NCI-H1105 (cell line): ENCODE measurements around the gene CHD1.

Experiments
- DNase-seq: peaks from one replicate; lab custom pipeline; 2025; lab: John Stamatoyannopoulos, UW

CHD1 gene

DNA sequence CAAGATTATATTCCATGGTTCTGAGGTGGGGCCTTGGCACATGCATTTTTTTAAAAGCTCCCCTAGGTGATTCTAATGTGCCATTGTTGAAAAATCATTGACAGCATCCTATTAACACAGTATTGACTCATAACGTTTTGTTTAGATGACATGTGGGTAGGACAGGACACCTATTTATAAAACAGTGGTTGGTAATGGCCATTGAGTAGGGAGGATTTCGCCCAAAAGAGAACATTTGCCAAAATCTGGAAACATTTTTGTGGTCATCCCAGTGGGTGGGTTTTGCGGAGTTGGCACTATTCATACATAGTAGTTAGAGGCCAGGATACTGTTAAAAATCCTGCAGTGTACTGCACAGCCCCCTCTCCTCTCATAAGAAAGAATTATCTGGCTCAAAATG lies 6.4 kb upstream of the CHD1 start:
- DNase-seq: no peak

DNA sequence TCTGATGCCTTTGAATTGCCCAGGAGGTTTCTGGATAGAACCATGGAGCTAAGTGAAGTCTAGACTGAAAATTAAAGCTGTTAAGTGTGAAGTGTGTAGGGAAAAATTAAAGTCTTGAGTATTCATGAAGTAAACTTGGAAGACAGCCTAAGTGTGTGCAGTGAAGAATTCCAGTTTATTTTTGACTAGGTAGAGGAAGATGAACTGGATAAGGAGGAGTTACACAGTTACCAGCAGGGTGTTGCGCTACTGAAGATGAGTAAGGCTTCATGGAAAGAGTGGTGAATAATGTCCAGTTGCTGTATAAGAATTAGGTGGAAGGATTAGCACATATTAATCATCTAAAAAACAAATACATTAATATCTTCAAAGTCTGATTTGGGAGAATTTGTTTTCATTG lies 5.7 kb upstream of the CHD1 start:
- DNase-seq: no peak

DNA sequence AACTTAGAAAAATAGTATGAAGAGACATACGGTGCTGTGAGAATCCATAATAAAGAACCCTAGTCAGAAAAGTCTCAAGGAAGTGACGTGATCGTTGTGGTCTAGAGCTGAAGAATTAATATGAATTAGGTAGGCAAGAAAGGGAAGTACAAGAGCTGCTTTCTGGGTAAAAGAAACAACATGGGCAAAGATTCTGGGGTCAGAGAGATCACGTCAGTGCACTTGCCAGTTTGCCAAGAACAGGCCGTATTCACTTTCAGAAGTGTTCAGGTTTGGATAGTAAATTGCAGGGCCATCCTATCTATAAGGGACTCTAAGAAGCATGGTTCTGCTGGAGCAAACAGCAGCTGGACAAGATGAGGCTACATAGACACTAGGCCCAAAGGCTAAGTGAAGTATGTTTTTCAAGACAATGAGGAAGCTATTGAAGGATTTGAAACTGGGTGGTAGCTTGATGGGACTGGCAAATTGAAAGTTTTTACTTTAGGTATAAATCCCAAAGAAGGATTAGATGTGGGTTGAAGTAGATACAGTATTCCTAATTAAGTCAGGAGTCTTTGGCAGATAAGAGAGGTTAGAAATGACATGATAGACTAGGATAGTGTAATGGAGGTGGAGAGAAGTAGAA lies 4.8 kb upstream of the CHD1 start:
- no peak for DNase-seq

DNA sequence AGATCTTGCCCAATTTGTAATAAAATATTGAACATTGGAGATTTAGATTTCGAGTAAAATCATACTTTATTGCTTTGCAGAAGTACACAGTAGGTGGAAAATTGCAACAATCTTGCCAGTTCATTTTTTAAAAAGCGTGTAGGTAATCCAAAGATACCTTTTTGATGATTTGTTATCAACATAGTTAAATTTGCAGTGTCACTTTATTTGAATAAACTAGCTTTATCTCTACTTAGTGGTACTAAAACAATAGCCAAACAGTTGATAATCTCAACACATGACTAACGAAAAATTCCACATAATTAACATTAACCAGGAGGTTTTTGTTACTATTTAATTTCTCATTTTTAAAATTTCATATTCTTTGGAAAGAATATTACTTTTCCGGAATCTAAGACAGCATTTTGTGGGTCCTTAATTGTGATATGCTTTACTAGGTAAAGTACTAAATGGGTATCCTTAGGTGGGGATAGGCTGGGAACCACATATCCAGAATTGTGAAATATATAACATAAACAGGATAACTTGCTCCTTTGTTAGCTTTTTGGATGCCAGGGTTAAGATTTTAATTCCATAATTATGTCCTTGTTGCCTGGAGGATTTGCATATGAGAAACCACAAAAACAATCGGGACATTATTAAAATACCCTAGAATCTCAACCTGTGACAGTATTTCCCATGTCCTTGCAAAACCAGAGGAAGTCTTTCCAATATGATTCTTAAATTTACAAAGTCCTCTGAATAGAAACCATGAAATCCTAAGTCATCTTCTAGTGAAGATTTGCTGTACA lies 2.4 kb upstream of the CHD1 start:
- DNase-seq: no peak

DNA sequence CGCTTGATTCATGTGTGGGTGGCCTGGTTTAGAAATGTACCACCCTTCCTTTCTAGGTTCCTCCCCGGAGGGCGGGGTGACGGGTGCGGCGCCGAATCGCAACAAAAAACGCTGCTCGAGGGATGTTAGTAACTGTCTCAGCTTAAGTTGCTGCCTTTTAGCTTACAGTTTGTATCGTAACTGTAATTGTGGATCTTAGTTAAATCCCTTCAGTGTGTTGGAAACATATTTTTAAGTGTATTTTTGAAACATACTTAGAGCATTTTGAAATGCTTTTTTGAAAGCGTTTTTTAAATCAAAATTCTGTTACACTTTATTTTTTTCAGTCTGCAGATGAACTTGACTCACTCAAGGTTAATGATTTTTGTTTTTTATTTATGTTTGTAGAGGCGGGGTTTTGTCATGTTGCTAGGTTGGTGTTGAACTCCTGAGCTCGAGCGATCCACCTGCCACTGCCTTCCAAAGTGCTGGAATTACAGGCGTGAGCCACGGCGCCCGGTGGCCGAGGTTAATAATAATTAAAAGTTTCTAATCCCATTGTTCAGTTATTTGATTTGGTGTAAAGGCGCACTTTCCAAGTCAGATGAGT lies 997 bp upstream of the CHD1 start:
- no peak for DNase-seq

DNA sequence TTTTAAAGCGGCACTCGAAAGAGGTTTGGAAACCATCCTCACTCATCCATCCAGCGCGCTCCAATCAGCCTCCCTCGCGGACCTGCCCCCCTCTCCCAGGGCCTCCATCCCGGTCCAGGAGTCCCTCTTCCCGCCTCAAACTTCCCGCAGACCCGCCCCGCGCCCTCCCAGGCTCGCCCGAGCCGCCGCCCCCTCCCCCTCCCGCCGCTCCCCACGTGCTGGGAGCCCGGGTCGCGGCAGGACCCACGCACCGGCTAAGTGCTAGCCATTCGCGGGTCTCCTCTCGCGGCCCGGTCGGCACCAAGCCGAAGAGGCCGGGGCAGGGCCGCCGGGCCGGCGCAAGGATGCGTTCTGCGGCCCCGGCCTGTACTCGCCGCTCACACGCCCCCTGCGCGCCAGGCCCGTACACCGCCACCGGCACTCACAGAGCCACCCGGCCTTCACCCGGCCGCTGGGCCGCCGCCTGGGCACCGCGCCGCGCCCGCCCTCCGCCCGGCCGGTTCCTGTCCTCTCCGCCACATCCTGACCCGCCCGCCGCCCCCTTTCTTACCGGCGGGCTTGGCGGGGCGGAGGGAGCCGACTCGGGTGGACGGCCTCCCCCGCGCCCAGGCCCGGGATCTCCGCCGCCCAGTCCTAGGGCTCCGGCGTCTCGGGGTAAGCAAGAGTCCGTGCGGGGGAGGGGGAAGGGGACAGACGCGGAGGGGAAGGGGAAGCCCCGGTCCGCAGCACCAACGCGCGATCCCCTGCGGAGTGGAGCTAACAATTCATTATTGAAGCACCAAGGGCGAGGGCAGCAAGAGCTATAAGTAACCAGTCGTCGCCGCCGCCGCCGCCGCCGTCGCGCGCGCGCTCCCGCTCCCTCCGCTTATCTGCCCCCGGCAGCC lies 576 bp downstream of the CHD1 start:
- peak; percentile 11 for DNase-seq

DNA sequence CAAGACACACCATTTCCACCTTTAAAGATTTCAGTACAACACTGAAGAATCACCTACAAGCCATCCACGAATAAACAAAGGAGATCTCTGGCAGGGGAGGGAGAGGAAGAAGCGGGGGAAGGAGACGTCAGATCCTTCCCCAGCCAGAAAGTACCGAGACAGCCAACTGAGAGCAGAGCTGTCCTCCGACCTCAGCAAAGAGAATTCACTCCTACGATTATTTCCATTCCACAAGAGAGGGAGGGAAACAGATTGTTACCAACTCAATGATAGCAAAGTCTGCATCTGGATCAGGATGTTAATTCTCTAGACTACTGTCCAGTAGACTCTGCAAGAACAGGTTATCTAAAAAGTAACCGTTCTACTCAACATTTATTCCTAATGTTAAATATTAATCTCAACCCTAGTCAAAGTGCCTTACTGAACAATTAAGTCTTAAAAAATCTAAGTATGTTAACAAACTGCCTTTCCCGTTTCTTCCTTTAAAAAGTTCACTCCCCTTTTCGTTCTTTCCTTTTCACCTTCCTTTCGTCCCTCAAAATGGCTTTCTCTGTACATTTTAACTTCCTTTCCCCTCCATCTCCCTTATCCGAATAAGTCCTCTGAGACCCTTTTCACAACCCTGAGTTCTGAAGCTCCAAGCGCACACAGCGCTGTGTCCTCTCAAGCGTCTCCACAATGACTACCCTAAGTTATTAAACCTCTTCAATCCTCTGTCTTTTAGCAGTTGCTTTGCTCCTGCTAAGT lies 1.4 kb downstream of the CHD1 start:
- no peak for DNase-seq

DNA sequence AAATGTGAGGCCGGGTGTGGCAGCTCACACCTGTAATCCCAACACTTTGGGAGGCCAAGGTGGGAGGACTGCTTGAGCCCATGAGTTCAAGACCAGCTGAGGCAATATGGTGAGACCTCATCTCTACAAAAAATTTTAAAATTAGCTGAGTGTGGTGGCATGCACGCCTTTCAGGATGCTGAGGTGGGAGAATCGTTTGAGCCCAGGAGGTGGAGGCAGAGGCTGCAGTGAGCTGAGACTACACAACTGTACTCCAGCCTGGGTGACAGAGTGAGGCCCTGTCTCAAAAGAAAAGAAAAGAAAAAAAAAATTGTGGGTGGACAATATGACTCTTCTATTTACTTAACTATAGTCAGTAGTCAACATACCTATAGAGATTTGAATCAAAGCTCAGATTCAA lies 4.8 kb downstream of the CHD1 start:
- no peak for DNase-seq

DNA sequence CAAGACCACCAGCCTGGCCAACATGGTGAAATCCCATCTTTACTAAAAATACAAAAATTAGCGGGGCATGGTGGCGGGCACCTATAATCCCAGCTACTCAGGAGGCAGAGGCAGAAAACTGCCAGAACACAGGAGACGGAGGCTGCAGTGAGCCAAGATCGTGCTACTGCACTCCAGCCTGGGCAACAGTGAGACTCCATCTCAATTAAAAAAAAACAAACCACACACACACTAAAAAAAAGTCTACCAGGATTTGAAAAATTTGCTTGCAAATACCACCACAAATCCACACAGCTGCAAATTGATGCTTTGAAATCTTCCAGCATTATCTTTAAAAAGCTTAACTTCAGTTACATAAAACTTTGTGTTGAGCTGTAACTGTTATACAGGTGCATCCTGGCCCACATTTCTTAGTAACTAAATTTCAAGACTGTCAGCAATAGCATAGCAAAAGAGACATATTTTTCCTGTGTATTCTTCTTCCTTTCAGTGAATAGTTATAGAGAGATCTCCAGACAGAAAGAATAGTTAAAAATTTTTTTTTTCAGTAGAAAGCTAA lies 6.8 kb downstream of the CHD1 start:
- no peak for DNase-seq

DNA sequence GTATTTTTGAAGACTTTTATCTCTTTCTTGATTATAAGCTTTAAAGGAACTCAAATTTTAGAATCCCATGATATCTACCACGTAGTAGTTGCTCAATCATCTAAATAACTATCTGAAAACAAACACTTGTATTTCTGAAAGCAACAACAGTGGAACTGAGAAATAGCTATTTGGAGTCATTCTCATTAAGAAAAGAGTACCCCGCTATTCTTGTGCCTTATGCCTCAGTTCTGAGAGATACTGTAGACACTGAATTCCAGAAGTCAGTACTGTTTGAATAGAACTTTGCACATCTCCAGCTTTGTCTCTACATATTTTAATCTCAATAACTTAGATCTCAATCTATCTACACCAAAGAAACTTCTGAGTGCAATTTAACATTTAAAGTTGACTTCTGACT lies 11.4 kb downstream of the CHD1 start:
- DNase-seq: no peak

DNA sequence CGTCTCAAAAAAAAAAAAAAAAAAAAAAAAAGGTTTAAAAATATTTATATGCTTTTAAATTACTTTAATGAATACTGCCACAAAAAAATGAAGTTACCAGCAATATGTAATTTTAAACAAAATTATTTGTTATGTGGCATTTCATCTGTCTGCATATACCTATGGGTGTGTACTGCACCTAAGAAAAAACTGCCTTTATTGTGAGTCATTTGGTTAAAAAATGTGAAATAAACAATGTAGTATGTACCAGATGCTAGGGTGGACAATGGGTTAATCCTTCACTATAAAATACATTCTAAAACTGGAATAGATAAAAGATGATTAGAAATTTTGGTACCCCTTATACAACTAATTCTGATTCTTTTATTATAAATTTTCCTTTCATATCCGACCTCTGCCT lies 12.3 kb downstream of the CHD1 start:
- DNase-seq: no peak

DNA sequence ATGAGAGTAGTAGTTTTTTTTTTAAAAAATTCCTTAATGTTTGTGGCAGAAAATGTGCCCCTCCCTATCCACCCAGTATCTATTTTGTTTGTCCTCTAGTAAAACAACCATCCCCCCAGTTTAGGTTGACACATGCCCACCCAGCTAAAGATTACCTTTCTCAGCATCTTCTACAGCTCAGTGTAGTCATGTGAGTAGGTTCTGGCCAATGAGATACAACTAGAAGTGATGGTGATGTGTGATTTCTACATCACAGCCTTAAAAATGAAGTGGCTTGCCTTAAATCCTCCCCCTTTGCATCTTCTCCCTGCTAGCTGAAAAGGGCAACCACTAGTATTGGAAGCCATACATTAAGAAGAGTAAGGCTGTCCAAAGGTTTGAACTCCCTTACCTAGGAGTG lies 14.9 kb downstream of the CHD1 start:
- DNase-seq: no peak

DNA sequence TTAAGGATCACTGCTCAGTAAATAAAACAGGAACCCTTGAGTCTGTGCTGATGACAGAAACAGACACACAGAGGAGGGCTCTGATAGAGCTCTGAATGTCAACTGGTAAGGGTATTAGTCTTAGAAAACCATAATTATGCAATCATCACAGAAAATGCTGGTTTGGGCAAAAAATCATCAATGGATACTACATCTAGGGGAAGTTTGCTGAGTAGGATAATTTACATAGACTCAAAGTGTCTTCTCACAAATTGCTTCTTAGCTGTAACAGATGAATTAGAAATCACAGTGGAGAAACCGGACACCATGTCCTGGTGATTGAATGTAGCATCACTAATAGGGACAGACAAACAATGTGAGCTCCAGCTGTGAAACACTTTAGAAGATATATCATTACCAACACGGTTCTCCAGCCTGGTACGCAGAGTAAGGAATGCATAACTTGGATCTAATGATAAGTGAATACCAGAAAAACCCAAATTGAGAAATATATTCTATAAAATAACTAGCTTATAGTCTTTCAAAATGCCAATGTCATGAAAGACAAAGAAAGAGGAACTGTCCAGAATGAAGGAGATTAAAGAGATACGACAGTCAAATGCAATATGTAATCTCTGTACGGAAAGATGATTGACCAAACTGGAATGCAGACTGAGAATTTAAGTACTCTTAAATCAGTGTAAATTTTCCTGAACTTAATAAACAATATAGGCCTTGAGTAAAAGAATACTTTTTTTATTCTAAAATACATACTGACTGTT lies 17.3 kb downstream of the CHD1 start:
- no peak for DNase-seq

DNA sequence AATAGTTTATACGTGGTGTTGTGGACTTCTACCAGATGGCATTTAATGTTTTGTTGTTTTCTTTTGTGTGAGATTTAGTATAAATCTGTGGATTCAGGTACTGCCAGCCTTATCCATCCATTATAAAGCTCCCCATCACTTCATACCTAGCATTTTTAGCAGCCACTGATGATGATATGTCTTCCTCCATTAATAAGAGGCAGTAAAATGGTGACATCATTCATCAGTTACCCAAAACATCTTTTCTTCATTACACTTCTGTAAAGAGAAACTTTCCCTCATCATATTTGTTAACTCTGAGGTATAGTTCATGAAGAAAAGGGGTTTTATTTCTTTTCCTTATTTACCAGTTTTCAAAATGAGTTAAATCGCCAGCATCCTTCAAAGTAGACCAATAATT lies 19.4 kb downstream of the CHD1 start:
- no peak for DNase-seq

DNA sequence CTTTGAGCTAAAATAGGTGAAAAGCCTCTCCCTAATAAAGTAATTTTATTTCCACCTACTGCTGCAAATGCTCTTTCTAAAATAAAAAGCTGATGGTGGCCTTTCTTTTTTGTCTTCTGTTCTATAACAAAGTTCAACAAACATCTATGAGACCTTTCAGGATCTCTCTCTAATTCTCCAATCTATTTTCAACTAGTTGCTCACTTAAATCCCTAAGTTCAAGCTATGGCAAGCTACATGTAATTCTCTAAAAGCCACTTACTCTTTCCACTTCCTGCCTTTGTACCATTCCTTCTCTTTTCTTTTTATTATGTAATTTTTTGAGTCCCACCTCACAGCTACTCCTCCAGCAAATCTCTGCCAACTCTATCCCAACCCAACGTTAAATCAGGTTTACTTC lies 20.9 kb downstream of the CHD1 start:
- no peak for DNase-seq

DNA sequence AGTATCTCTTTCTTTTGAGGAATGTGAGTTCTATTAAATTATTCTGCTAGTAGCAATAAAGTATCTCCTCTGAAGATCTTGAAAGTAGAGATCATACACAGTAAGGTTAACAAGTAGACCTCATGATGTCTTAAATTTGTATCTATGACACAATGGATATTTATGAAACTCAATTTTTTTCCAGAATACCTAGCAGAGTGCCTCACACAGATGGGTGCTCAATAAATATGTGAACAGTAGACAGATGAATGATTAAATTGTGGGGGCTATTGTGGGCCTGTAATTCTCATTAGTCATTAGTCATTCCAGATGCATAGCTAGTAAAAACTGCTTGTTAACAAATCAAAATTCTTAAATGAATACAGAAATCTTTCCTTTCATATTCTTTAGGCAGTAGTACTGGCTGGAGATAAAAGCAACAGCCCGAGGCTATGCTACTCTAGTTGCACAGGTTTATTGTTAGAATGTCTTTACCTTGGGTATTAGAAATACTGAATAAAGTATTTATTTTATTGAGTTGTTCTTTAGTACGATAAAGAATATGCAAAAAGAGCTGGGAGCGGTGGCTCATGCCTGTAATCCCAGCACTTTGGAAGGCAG lies 22.0 kb downstream of the CHD1 start:
- no peak for DNase-seq

DNA sequence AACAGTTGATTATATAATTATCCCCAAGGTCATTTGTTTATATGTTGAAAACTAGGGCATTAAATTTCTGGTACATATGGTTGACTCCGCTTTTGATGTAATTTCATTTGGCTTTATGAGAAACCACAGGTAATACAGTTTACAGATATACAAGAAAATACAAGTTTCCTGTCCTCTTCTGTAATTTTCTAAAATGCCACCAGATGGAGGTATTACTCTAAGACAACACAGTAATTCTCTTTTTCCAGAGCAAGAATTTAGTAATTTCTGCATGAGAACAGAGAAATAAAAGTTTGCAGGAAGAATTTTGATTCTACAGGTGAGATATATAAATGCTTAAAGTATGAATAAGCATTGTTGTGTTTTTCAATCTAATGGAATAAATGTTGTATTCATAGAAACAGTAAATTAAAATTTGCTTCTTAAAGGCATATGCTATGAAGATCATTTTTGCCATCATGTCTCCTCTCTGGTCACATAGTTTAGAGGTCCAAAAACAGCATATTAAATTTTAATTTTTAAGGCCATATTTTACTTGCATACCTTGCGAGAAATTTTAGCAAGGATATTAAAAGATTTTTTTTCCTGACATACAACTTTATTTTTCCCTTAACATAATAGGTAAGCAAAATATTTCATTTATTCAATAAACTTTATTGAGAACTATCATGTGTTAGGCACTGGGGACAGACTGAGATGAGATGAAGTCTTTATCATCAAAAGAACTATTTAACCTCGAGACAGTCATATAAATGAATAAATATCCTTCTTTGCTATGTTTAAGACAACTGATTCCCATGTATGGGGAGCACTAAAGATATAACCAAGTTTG lies 22.7 kb downstream of the CHD1 start:
- DNase-seq: no peak

DNA sequence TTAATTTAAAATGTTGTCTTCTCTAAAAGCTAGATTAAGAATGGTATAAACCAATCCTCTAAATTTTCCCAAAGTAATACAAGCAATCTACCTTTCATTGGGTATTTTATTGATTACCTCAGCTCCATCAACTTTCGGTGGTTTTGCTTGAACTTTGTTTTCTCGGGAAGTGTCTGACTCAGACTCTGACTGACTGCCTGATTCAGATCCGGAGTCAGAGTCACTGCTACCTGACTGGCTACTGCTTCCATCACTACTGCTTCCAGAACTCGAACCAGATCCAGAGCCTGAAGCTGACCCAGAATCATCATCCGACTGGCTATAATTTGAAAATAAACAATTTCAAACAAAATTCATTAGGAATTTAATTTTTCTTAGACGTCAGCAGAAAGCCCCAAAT lies 24.0 kb downstream of the CHD1 start:
- no peak for DNase-seq

DNA sequence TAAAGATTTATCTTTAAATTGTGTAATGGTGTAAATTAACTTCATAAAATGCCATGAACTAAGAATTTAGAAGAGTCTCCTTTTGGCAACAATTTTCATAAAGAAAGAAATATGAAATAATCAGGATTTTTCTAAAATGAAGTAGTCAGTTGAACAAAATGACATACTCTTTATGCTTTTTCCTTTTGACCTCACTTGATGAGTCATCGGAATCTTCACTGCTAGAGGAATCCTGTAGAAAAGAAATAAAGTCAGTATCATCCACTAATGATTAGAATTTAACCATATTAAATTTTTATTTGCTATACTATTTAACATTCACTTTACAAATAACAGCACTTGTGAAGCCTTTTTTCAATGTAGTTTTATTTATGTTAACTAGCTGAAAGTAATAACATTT lies 26.1 kb downstream of the CHD1 start:
- DNase-seq: no peak
